NCI-H446 (cell line): Measurements from ENCODE around the gene TXNL1.

ENCODE experiments used
- DNase-seq, 2 experiments: peaks; one replicate each; lab custom pipeline; 2025; lab: John Stamatoyannopoulos, UW

TXNL1 gene

GRCh38 chr18:56569416-56569815 is 69.0 kb downstream of the TXNL1 start:
- no peak for DNase-seq

DNA sequence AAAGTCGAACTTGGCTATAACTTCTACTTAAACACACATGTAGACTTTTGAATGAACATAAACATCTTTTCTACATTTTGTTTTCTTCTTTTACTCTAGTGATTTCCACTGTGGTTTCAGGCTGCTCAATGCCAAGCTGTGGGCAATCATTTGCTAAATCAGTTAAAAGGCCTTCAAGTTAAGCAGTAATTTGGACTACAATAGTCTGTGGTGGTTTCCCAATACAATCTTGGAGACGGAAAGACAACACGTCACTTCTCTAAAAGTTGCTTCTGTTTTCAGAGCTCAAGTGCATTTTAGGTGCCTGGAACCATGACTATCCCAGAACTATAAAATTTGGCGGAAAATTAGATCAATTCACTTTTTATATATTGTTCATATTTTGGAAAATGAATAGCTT is 69.4 kb downstream of the TXNL1 start:
- DNase-seq: no peak

- DNase-seq: no peak
Measured at GRCh38 chr18:56565551-56566345, 72.6 kb downstream of the TXNL1 start.

GRCh38 chr18:56565046-56565445 is 73.3 kb downstream of the TXNL1 start:
- no peak for DNase-seq

DNA sequence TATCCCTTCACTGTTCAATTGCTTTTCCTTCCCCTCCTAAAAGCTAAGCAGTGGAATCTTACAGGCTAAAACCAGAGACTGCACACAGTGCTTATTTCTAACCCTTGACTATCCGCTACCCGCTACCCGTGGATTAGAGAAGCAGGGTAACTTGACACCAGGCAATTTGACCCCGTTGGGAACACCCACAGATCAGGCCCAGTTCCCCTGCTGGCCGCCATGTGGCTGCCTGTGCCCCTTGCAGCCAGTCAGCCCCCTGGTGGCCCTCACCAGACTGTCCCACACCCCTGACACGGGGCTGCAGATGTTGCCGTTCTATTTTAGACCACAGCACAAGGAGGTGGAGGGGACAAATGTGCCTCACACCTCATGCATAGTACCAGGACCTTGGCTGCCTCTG is 74.8 kb downstream of the TXNL1 start:
- DNase-seq: no peak

GRCh38 chr18:56562479-56562878 is 75.9 kb downstream of the TXNL1 start:
- DNase-seq: no peak

DNA sequence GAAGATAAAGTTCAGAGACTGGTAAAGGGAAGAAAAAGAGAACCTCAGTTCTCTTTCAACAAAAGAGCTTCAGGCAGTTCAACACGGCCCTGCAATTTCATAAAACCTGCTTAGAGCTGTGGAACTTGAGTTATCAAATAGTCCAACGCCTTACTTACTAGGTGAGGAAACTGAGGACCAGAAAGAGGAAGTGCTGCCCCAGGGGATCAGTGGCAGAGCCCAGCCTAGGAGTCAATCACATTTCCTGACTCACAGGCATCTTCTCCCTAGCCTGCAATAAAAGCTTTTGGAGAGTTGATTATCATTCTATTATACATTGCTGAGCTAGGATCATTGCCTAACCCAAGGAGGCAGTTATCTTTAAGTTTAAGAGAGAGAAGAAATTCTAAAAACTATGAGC is 77.4 kb downstream of the TXNL1 start:
- DNase-seq: no peak

DNA sequence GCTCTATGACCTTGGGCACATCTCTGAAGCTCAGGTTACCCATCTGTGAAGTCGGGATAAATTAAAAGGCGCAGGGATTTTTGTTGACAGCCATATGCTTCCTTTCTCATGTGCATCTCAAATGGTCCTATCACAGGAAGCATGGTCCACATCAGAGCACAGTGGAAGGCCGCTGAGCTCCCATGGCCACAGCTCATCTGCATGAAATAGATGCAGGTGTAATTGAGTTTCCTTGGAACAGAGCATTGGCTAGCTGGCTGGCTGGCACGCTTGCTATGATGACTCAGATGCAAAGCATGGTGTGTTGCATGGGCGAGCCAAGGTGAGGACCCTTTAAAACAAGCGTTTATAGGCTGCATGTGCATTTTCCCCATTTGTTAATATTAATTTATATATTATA is 79.3 kb downstream of the TXNL1 start:
- DNase-seq: peak in 1 of 2 experiments; percentile 29

- no peak for DNase-seq
Measured at GRCh38 chr18:56556907-56557306, 81.5 kb downstream of the TXNL1 start.

DNA sequence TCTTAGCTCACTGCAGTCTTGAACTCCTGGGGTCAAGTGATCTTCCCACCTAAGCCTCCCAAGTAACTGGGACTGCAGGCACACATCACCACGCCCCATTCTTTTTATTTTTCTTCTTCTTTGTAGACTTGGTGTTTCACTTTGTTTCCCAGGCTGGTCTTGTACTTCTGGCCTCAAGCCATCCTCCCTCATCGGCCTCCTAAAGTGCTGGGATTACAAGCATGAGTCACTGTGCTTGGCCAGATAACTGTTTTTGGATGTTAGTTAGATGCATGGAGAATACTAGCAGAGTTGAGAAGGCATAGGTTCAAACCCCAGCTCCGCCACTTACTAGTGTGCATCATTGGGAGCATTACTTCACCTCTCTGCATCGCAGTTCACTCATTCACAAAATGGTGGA is 88.3 kb downstream of the TXNL1 start:
- DNase-seq: no peak
